ENCODE data around the gene COMT. TPM values are rescaled to one million over a fixed set of nuclear protein-coding genes. Genes with fewer than 3 reads are reported as not detected.

Gene COMT
- total and polyA plus RNA-seq, 4 donors = 75.3 to 430 (median 146) TPM

- TF ChIP-seq NR2F2 (IDR thresholded peaks at IDR 0.05) (no peak), ZBTB33 (IDR thresholded peaks at IDR 0.05) (no peak)
These were observed 61.1 kb downstream of the COMT start (continued) for GRCh38 chr22:20002636-20003035.

- H3K9me3 ChIP-seq (ENCODE audit: control insufficient read depth in 4 of 4, low read length in 3 of 4) = no peaks in the 10 kb centered on the region
- H3K36me3 ChIP-seq (ENCODE audit: control insufficient read depth in 4 of 4, insufficient read depth in 3 of 4, low read depth in 1 of 4, low read length in 3 of 4) = no peaks in the 10 kb centered on the region
- no peak overlapping the region for H3K27ac ChIP-seq (ENCODE audit: low read depth in 1 of 2, low read length in 2 of 2)
- H3K27me3 ChIP-seq (ENCODE audit: control insufficient read depth in 4 of 4, insufficient read depth in 4 of 4, low read length in 3 of 4) = no peaks in the 10 kb centered on the region
- H3K9ac ChIP-seq (ENCODE audit: low read depth in 1 of 2, low read length in 2 of 2) = no peak overlapping the region
- TF ChIP-seq SP1 (IDR thresholded peaks at IDR 0.05) = no peak
- H3K4me3 ChIP-seq (ENCODE audit: low read depth in 1 of 3, low read length in 3 of 3) = no peak overlapping the region
- DNase-seq (ENCODE audit: low spot score) = no peak
- WGBS = 97% methylated on average over 1 of the region's 1 CpG
- H3K4me1 ChIP-seq (ENCODE audit: control insufficient read depth in 4 of 4, insufficient read depth in 4 of 4, low read length in 3 of 4) = peaks cover 10 to 27% (median 26%) of the 10 kb centered on the region in 4 donors
These were observed 61.7 kb downstream of the COMT start for GRCh38 chr22:20003304-20003703.

GRCh38 chr22:20004464-20004863 lies 62.9 kb downstream of the COMT start:
- TF ChIP-seq FOXA2 (IDR thresholded peaks at IDR 0.05) (no peak), JUND (IDR thresholded peaks at IDR 0.05) (no peak), YY1 (IDR thresholded peaks at IDR 0.05) (no peak), MAX (IDR thresholded peaks at IDR 0.05) (no peak), GABPA (IDR thresholded peaks at IDR 0.05 in 1 of 2, conservative IDR thresholded peaks at IDR 0.05 in 1 of 2) (no peak), NR2F2 (IDR thresholded peaks at IDR 0.05) (no peak), HNF4A (conservative IDR thresholded peaks at IDR 0.05) (no peak), CTCF (IDR thresholded peaks at IDR 0.05; ENCODE audit: low read depth, low read length, missing input control) (no peak), ATF3 (IDR thresholded peaks at IDR 0.05) (no peak), HNF4G (IDR thresholded peaks at IDR 0.05) (no peak), REST (IDR thresholded peaks at IDR 0.05) (no peak), RAD21 (IDR thresholded peaks at IDR 0.05) (no peak), SP1 (IDR thresholded peaks at IDR 0.05) (no peak), TAF1 (conservative IDR thresholded peaks at IDR 0.05) (no peak)

More at GRCh38 chr22:20004464-20004863, 62.9 kb downstream of the COMT start:
- Histone ChIP-seq H3K9me3 (ENCODE audit: control insufficient read depth in 4 of 4, low read length in 3 of 4) (no peaks in the 10 kb centered on the region), H3K36me3 (ENCODE audit: control insufficient read depth in 4 of 4, insufficient read depth in 3 of 4, low read depth in 1 of 4, low read length in 3 of 4) (no peaks in the 10 kb centered on the region), H3K27ac (ENCODE audit: low read depth in 1 of 2, low read length in 2 of 2) (no peak overlapping the region), H3K27me3 (ENCODE audit: control insufficient read depth in 4 of 4, insufficient read depth in 4 of 4, low read length in 3 of 4) (no peaks in the 10 kb centered on the region), H3K4me1 (ENCODE audit: control insufficient read depth in 4 of 4, insufficient read depth in 4 of 4, low read length in 3 of 4) (peaks cover 3 to 16% (median 15%) of the 10 kb centered on the region in 4 donors), H3K4me3 (ENCODE audit: low read depth in 1 of 3, low read length in 3 of 3) (no peak overlapping the region), H3K9ac (ENCODE audit: low read depth in 1 of 2, low read length in 2 of 2) (no peak overlapping the region)
- no peak for DNase-seq (ENCODE audit: low spot score)
- over 99% methylated on average over 3 of the region's 3 CpGs for WGBS

All from liver (tissue), 9 donors.